Ecto neural progenitor cell (in vitro differentiated cells): Measurements from ENCODE around the gene C22orf42.
"Not testable (repeated sequence)": the region's sequence is repeated elsewhere in the genome, so short reads cannot be mapped to it uniquely, and the experiment has no call there.

Experiments
- DNase-seq: peaks from one replicate; pipeline ENCODE4 v3.0.0-alpha.2; 2018; ENCODE audit warnings: low spot score

C22orf42 gene

DNA sequence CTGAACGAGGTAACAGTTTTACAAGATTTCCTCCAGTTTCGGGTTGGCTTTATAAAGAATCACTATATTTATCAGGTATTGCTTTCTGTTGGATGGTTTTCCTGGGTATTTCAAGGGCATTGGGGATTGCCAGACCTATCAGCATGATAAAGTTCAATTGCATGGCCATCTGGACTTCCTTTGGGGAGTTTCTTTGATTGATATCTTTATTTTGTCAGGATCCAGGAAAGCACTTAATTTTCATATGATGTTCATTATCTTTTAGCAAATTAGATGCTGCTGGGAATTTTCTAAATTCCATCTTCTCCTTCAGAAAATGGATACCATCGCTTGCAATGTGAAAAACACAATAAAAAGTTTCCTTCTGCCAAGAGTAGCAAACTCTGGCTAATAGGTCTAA, 24.5 kb upstream of the C22orf42 start:
- DNase-seq: no peak

DNA sequence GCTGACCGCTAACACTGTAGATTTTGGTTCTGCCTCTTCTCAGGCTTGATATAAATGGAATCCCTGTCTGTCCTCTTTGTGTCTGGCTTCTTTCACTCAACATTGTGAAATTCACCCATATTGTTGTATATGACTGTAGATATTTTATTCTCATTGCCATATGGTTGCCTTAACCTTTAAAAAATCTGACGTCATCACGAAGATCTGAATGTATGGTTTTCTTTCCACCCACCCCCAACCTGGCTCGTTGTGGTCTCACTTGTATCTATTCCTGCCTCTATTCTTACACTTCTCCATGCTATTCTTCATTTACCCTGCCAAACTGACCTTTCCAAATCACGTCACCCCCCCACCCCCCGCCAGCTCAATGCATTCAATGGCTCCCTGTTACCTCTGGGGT, 21.9 kb upstream of the C22orf42 start:
- DNase-seq: no peak

GRCh38 chr22:32177221-32177765, 18.2 kb upstream of the C22orf42 start:
- no peak for DNase-seq

- peak; percentile 72 for DNase-seq
These were observed 16.9 kb upstream of the C22orf42 start for GRCh38 chr22:32175683-32176644.

DNA sequence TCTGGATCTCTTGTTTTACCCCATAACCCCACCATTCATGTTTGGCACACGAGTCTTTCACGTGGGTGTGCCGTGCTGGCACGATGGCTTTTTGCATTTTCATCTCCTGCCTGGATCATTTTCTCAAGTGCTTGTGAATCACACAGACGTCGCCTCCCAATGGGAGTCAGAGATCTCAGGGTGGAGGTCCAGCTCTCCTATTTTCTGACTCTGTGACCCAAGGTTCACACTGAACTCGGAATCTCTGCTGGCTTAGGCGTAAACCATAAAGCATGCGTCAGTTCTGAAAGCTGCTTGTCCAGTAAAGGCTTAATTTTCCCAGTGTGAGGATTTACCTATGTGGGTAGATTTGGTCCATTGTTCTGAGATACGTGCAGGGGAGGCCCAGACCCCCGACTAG, 16.0 kb upstream of the C22orf42 start:
- no peak for DNase-seq

GRCh38 chr22:32165681-32166080, 6.6 kb upstream of the C22orf42 start:
- no peak for DNase-seq

DNA sequence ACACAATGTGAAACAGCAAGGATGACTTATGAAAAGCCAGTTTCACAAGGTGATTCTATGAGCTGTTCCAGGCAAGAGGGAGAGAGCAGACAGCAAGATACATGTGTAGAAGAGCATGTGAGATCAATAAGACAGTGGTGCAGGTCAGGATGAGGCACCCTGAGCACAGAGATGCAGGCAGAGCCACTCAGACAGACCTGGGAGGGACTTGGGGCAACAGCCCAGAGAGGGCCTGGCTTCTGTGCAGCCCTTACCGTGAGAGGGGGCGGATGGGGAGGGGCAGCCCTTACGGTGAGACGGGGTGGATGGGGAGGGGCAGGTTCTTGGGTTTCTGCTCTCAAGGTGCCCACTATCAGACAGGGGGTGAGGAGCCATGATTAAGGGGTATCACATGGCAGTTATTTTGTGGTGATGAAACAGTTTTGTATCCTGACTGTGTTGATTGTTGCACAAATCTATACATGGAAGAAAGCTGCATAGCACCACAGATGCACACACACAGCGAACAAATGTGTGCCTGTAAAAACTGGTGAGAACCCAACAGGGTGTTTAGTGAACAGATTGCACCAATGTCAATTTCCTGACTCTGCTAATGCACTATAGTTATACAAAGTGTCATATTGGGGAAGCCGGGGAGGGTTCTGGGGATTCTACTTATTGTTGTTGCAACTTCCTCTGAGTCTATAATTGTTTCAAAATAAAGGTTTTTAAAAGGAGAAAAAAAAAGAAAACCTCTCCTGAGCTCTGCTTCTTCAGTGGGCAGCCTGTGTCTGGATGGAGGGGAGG, 5.2 kb upstream of the C22orf42 start:
- no peak for DNase-seq

DNA sequence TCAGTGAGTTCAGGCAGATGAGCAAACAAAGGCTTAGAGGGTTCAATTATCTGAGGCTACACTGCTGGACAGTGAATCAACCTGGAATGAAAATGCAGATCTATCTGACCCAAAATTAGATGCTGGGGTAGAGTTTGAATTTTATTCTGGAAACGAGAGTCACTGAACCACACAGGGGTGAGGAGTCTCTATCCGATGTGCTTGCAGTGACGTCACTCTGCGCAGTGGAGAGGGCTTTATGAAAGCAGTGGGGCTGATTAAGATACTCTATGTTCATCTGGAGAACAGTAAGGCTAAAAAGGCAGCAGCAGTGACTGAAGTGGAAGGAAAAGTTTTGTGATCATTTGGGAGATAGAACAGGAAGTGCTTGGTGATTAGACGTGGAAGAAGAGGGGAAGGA, 1.3 kb upstream of the C22orf42 start:
- DNase-seq: not testable (repeated sequence)

GRCh38 chr22:32157632-32158031, 1.5 kb downstream of the C22orf42 start:
- not testable (repeated sequence) for DNase-seq

DNA sequence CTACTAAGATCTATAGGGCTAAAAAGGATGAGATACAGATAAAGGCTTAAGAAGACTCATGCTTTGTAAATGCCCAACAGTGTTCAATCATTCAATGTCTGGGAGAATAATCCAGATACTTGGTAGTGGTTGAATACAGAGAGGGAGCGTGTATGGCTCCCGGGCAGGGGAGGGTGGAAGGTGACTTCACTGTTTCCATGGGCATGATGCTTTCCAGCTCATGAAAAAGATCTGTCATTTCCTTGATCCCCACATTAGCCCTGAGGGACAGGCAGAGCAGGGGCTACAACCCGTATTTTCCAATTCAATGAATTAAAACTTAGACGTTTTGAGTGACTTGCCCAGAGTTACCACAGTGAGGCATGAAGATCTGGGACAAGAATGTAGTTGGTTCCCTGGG, 4.4 kb downstream of the C22orf42 start:
- not testable (repeated sequence) for DNase-seq

DNA sequence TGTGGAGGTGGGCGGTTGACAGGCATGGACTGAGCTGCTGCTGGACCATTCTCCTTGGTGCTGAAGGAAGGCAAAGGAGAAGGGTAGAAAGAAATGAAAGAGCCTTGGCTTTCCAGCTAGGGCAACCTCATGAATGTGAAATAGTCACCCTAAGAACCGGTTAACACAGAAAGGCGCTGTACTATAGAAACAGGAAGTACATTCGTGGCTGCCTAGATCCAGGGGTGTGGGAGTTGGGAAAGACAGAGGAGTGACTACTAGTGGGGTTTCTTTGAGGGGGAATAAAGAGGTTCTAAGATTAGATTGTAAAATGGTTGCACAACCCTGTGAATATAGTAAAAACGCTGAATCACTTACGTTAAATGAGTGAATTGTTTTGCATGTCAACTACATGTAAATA, 7.5 kb downstream of the C22orf42 start:
- not testable (repeated sequence) for DNase-seq

- DNase-seq: not testable (repeated sequence)
These were observed 8.5 kb downstream of the C22orf42 start for GRCh38 chr22:32150647-32151046.

GRCh38 chr22:32148372-32148771, 10.7 kb downstream of the C22orf42 start:
- DNase-seq: not testable (repeated sequence)

DNA sequence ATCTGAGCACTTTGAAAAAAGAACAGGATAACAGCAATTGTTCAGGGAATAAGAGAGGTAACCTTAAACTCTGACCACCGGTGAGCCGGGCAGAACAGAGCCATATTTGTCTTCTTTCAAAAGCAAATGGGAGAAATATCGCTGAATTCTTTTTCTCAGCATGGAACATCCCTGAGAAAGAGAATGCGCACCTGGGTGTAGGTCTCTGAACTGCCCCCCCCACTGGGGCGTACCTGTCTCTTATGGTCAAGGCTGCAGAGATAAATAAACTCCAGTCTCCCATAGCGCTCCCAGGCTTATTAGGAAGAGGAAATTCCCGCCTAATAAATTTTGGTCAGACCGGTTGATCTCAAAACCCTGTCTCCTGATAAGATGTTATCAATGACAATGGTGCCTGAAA, 12.0 kb downstream of the C22orf42 start:
- DNase-seq: not testable (repeated sequence)

DNA sequence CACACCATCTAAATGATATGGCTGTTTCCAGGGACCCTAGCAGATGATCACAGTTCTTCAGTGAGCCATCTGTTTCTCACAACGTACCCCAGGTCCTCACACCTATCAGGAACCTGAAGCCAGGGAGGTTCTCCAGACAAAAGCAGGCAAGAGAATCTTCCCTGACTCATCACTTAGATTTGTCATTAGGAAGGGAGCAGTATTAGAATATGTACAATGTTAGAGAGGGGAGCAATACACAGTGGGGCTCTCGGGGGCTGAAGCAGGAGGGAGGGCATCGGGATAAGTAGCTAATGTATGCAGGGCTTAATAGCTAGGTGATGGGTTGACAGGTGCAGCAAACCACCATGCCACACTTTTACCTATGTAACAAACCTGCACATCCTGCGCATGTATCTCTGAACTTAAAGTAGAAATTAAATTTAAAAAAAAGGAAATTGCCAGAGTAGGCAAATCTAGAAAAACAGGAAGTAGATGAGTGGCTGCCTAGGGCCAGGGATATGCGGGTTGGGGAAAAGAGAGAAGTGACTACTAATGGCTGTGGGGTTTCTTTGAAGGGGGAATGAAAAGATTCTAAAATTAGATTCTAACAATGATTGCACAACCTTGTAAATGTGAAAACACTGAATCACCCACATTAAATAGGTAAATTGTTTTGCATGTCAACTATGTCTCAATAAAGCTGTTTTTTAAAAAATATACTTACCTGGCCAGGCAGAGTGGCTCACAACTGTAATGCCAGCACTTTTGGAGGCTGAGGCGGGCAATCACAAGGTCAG, 14.4 kb downstream of the C22orf42 start:
- no peak for DNase-seq

DNA sequence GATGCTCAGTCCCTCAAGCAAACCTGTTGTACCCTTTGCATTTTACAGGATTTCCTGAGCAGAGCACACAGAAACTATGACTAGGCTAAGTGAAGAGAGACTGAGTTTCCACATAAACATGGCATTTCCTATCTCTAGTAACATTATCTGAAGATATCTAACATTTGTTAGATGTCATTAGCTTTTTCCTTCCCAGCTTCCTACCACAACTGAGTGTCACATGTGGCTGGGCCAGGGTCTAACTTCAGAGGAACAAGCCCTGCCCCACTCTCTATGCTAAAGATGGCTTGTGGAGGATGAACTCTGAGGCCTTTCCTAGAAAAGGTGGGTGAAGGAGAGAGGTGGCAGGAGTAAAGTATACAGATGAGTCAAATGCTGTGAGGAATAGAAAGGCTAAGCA, 16.5 kb downstream of the C22orf42 start:
- no peak for DNase-seq

- DNase-seq: not testable (repeated sequence)
These were observed 18.4 kb downstream of the C22orf42 start for GRCh38 chr22:32140688-32141087.

- not testable (repeated sequence) for DNase-seq
These were observed 20.5 kb downstream of the C22orf42 start for GRCh38 chr22:32138576-32138975.

DNA sequence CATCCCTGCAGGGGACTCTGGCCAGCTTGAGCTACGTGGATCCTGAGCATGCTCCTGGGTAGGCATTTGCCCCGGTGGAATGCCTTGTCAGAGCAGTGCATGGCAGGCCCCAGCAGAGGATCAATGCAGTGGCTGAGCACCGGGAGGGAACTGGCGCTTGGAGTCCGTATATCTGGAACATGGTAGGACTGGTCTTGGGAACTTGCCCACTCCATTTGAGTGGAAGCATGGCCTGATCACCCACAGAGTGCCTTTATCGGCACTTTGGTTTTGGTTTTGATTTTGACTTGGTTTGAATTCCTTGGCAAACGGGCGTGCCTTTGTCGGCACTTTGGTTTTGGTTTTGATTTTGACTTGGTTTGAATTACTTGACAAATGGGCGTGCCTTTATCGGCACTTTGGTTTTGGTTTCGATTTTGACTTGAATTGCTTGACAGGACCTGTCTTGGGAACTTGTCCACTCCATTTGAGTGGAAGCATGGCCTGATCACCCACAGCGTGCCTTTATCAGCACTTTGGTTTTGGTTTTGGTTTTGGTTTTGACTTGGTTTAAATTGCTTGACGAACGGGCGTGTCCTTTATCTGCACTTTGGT, 21.3 kb downstream of the C22orf42 start:
- DNase-seq: not testable (repeated sequence)

DNA sequence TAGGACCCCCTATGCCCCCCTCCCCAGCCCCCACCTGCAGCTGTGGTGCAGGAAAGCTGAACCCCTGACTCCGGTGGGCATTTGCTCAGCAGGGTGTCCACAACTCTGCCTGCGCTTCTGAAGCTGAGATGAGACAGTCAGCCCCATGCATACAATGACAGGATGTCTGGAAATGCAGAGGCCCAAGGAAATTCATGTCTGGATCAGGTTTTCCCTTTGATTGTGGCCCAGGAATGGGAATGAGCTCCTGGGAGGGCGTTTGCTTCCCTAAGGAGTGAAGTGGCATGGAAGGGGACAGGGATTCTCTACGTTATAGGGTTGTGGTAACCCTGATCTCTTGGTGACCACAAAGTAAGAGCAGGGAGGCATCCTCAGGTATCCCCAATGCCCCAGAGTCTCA, 22.2 kb downstream of the C22orf42 start:
- not testable (repeated sequence) for DNase-seq

- DNase-seq: not testable (repeated sequence)
These were observed 23.1 kb downstream of the C22orf42 start for GRCh38 chr22:32135958-32136357.
